Stimulated activated CD4-positive, alpha-beta T cell treated with anti-CD3 and anti-CD28 coated beads, Interleukin-1b, Interleukin-23, amount 100 ng/mL, for 48 hours (primary cell): ENCODE measurements around the gene PLXNB2.

Source experiments
- DNase-seq: peaks from one replicate; pipeline ENCODE4 v3.0.0-alpha.2; 2020

PLXNB2 gene

DNA sequence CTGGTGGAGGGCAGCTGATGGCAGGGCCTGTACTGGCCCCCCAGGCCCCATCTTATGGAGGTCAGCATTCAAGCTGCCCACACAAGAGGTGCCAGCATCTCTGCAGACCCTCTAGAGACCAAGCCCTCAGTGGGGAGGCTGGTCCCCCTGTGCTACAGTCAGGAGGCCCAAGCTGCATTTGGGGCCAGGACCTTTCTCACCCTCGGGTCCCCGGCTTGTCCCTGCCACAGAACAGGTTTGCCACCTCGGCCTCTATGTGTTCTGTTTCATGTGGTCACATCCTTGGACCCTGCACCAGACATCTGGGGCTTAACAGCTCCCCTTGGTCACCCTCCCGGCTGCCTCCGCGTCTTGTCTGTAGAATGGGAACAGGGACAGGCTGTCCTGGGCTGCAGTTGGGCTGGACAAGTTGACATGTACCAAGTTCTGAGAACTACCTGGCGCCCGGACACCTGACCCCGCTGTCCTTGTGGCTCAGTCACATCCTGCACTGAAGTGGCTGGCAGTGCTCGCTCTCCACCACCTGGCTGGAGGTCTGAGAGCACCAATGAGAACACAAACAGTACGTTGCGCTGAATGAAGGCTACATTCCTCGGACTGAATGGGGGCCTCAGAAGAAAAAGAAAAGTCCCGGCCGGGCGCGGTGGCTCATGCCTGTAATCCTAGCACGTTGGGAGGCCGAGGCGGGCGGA lies 2.7 kb upstream of the PLXNB2 start:
- DNase-seq: no peak

DNA sequence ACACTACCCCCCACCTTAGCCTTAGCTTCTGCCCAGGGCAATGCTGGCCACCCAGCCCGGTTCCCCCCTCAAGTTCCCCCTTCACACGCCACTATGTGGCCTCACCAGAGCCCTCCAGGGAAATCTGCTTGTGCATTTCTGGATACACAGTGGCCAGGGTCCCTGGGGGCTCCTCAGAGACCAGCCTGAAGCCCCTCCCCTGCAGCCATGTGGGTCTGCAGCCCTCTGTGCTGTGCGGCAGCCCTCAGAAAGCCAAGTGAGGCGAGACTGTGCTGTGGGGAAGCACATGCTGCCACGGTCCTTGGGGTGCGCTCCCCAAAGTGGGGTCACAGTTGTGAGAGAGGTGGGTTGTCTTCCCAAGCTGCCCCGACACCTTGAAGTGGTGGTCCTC lies 2.1 kb upstream of the PLXNB2 start:
- DNase-seq: no peak

DNA sequence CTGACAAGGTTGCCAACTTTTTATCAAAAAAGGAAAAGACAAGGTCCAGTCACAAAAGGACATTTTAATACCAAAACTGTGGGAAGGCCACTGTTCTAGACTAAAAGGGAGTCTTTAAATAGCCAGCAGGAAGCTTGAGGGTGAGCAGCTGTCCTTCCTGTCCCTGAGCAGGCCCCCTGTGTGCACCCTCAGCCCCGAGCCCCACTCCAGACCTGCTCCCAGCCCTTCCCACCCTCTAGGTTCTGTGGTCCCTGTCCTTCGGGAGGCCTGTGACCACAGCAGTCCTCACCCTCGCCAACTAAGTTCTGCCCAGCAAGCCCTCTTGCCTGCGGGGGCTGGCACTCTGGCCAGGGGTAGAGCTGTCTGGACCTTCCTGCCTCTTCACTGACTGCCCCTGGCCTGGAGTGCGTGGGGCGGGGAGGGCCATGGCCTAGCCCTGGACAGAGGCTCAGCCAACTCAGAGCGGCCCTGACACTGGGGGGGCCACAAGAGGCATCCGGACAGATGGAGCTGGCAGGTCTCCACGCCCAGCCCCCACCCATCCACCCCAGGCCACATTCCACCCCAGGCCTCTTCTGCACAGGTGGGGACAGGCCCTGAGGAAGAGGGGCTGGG lies 1.6 kb upstream of the PLXNB2 start:
- DNase-seq: no peak

DNA sequence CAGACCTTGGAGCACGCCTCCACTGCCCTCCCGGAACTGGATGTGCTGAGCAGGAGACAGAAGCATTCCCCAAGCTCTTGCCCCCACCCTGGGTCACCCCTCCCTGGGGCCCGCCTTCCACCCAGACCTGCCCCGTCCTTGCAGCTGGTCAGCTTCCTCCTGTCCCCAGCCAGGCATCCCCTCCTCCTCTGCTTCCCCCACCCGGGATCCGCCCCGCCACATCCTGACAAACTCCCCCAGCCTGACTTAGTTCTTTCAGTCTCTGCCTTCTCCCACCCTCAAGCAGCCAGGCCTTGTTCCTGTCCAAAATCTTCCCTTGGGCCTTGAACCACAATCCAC lies 1.1 kb upstream of the PLXNB2 start:
- no peak for DNase-seq

DNA sequence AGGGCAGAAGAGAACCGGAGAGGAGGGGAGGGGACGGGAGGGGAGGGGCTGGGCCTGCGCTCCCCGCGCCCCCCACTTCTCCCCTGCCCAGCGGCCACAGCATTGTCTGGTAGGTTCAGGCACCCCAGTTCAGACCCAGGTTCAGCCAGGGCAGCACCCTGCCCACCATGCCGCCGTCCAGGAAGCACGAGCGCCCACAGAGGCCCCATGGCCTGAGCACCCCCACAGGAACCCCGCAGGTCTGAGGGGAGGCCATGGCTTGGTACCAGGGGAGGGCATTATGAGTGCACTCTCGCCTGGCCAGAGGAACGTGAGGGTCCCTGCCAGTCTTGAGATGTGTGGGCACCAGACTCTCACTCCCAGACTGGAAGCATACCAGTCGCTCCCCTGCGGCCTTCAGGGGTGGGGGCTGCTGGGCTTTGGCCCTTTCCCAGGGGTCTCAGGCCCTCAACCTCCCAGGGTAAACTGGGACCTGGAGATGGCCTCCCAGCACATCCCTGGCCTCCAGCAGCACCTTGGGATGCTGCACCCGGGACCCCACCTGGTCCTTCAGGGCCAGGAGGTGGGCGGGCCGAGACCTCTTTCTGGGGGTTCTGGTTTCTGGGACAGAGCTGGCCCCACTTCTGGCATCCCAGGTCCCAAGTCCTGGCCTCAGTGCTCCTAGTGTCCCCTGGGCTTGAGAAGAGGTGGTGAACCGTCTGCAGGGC lies 597 bp upstream of the PLXNB2 start:
- no peak for DNase-seq

DNA sequence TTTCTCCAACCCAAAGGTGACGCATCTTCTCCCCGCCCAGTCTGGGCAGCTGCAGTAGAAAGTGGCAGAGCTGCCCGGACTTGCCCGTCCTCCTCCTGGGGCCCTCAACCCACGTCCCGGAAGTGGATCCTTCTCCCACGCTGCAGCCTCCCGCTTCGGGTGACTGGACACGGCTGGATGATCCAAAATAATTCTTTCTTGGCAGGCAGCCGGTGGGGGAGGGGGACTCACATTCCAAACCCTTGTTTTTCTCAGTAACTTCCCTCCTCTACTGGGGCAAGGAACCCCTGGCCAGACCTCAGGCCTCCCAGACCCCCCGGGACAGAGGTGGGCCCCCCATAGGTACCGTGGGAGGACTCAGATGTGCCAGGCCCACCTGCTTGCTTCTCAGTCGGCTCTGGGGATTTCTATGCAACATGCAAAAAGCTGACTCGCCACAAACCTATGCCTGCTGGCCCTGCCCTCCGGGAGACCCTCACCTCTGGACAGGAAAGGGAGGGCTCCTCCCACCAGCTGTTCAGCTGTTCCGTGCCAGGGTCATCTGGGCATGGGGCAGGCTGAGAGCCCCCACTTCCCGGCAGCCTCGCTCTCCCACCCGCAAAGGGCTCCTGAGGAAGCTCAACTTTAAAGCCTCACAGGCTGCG lies 1.4 kb downstream of the PLXNB2 start:
- no peak for DNase-seq

DNA sequence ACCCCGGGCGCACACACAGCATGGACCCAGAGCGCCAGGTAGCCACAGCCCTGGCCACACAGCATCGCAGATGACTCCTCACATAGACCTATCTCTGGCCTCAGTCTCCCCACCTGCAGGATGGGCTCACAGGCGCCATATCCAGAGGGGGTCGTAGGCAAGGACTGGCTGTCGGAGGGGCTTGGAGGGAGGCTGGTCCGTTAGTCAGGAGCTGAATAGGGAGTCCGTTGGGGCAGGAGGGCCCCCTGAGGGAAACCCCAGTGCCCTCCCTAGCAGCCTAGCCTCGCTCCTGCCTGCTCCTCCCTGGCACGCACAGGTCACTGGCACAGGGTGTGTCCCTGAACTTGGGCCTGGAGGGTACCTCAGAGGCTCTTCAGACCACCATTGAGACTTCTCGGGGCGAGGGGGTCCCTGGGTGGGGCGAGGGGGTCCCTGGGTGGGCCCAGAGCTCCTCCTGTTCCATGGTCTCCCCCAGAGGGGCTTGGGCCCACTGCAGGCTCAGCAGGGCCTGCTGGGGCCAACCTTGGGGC lies 2.0 kb downstream of the PLXNB2 start:
- no peak for DNase-seq

DNA sequence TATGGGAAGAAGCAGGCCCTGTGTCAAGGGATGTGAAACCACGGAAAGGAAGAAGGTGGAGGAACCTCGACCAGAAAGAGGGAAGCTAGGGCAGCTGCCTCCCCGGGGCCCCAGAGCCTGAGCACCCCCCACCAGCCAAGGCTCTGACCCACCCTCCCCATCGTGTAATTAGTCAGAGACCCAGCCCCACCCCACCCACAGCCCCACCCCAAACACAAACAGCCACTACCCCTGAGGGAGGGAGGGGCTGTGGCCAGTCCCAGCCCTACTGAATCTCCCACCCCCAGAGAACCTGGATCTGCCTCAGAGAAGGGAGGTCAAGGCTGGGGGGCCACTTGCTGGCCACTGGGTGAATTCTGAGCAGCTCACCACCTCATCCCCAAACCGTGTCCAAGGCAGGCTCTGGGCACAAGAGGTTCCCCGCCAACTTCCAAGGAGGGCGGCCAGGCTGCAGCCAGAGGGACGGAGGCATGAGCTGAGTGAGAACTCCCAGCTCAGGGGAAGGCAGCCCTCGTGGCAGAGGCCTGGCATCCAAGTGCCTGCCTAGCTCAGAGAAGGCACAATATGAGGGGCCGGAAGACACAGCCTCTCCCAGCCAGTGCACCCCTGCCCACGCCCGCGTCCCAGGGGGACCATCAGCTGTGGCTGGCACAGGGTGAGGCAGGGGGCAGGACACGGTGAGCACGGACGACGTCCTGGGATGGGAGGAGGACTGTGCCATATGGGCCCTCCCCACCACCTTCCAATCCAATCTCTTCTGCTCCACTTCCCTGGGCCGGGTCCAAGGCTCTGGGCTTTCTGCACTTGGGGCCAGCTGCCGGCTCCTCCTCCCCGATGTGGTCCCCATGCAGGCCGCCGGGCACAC lies 2.7 kb downstream of the PLXNB2 start:
- DNase-seq: no peak

GRCh38 chr22:50303848-50304527 lies 3.5 kb downstream of the PLXNB2 start:
- DNase-seq: no peak

GRCh38 chr22:50303515-50303847 lies 4.0 kb downstream of the PLXNB2 start:
- DNase-seq: no peak

DNA sequence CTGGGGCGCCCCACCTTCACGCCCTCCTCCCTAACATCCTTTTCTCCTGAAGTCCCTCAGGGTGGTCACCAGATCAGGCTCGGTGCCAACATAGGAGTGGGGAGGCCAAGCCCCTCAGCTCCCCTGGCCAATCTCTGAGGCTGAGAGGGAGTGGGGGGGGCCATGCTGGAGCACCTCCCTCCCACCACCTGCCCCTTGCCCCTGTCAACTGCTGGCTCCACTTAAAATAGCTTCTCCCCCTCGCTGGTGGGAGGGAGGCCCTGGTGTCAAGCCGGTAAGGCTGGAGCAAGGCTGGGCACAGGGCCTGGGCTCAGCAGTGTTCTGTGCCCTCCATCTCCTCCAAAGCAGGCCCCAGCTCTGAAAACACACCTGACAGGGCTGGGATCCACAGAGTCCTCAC lies 4.9 kb downstream of the PLXNB2 start:
- DNase-seq: no peak

DNA sequence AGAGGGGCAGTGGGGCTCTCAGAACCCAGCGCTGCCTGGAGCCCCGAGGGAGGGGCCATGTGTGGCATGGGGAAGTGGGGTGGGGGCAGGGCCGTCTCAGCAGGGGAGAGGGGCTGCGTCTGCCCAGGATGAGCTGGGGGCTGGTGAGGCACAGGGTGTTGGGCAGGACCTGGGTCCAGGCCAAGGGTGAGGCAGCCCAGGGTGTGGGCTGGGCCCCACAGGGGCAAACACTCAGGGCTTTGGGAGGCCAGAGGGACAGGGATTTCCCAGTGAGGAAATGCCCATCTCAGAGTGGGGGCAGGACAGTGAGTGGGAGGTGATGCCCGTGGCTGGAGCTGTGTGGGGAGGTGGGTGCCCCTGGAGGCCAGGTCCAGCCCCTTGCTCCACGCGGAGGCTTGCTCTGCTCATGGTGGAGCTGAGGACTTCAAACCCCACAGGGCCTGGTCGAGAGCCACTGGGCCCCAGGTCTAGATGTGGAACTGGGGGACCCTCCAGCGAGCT lies 5.4 kb downstream of the PLXNB2 start:
- no peak for DNase-seq

GRCh38 chr22:50301581-50301991 lies 5.9 kb downstream of the PLXNB2 start:
- DNase-seq: no peak

- no peak for DNase-seq
Observed at GRCh38 chr22:50300620-50301257, 6.7 kb downstream of the PLXNB2 start.

DNA sequence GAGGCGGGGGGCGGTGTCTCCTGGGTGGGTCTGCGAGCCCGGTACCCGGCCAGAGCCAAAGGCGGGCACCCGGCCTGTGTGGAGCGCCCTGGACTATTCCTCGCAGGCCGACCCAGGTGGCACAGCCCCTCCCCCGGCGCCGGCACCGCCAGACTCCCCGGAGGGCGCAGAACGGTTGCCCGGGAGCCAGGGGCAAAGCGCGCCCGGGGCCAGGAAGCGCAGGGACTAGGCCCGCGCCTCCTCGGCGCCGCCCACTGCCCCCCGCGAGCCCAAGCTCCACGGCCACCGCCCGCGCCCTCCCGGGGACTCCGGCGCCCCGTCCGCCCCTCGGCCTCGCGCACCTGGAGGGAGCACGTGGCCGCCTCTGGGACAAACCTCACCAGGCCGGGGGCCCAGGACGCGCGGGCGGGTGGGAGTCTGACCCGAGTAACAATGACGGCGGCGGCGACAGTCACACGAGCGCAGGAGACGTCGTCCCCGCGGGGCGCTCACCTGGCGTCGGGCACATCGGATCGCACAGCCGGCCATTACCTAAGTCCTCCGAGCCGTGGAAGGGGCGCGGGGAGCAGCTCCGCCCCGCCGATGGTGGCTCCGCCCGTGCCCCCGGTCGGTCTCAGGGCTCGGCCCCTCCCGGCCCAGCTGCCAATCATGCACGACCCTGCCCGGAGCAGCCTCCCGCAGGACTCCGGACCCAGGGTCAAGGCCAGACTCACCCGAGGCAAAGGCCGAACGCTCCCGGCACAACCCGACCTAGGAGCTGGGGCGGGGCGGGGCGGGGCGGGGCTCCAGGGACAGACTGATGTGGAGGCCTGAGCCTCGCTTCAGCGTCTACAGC lies 7.4 kb downstream of the PLXNB2 start:
- DNase-seq: no peak

DNA sequence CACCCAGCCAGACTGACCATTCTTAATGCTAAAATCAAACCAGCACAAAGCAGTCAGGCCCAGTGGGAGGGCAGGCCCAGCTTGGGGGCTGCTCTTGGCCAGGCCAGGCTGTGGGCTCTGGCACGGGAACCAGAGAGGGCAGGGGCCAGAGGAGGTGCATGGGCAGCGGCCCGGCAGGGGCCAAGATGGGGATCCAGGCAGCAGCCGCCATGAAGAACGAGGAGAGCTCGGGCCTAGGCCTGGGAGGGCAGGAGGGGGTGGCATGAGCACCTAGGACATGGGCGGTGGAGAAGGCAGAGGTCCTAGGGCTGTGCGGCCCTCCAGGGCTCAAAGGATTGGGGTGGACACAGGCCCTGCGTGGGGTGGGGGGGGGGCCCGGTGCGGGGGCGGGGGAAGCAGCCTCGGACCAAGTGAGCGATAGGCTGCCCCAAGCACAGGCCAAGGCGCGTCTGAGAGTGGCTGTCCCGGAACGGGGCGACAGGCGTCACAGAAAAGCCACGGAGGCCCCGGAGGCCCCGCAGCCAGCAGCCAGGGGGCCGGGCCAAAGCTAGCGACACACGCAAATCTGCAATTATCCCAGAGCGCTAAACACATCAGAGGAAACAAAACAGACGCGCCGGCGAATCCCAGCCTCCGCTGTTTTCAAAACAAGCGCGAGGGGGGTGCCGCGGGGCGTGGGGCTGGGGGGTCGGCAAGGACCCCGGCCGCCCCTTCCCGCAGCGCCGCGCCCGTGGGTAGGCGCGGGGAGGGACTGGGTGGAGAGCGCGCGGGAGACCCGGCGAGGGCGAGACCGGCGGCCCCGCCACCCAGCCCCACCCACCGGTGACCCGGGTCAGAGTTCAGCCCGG lies 8.3 kb downstream of the PLXNB2 start:
- no peak for DNase-seq

DNA sequence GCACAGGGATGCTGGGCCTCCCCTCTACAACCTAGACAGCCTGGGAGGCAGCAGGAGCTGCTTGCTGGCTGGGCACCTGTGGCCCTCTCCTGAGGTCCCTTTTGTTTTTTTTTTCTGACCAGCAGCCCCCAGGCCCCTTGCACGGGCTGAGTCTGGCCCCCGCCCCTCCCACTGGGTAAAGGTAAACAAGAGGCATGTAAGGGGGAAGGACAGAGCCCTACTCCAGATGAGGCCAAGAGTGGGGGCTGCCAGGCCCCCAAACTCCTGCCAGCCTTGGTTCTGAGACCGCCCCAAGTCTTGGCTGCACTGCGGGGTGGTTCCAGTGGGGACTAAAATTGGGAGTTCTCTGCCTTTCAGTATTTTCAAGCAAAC lies 9.2 kb downstream of the PLXNB2 start:
- DNase-seq: no peak

- no peak for DNase-seq
Observed at GRCh38 chr22:50297510-50298265, 9.8 kb downstream of the PLXNB2 start.
